HUES6 (cell line): ENCODE measurements around the gene EVI5L.

Source experiments
- H3K27ac ChIP-seq: 2 replicates; pipeline ENCODE4 v1.7.0; 2013; ENCODE audit warnings: low read depth, mild to moderate bottlenecking, low read length, inconsistent platforms
- H3K27me3 ChIP-seq: 2 replicates; pipeline ENCODE4 v1.6.1; 2013; ENCODE audit warnings: low read length; ENCODE audit not compliant: control insufficient read depth, insufficient read depth
- H3K36me3 ChIP-seq: 2 replicates; pipeline ENCODE4 v1.6.1; 2013; ENCODE audit warnings: low read length; ENCODE audit not compliant: control insufficient read depth, insufficient read depth
- H3K4me1 ChIP-seq: 2 replicates; pipeline ENCODE4 v1.6.1; 2013; ENCODE audit warnings: low read length; ENCODE audit not compliant: control insufficient read depth, insufficient read depth
- H3K4me3 ChIP-seq: 2 replicates; pipeline ENCODE4 v1.5.1; 2013; ENCODE audit warnings: low read depth, low read length
- H3K9ac ChIP-seq: one replicate; pipeline ENCODE4 v1.6.1; 2013; ENCODE audit warnings: mild to moderate bottlenecking, low read length
- H3K9me3 ChIP-seq: 2 replicates; pipeline ENCODE4 v1.6.1; 2013; ENCODE audit warnings: low read depth, low read length; ENCODE audit not compliant: control insufficient read depth, insufficient read depth

Gene EVI5L

GRCh38 chr19:7877249-7877836 lies 47.3 kb downstream of the EVI5L start:
- Histone ChIP-seq H3K4me3 (no peak overlapping the region), H3K27ac (no peak overlapping the region), H3K36me3 (no peaks in the 10 kb centered on the region), H3K4me1 (no peaks in the 10 kb centered on the region; the same call in 1 of the 2 replicates), H3K9ac (no peak overlapping the region), H3K27me3 (peaks cover 36% of the 10 kb centered on the region), H3K9me3 (no peaks in the 10 kb centered on the region; the same call in 1 of the 2 replicates)

GRCh38 chr19:7879111-7879807 lies 49.2 kb downstream of the EVI5L start:
- Histone ChIP-seq H3K36me3 (no peaks in the 10 kb centered on the region), H3K9me3 (no peaks in the 10 kb centered on the region; the same call in 1 of the 2 replicates), H3K27ac (no peak overlapping the region), H3K27me3 (peaks cover 19% of the 10 kb centered on the region; the same call in 1 of the 2 replicates), H3K4me3 (no peak overlapping the region), H3K4me1 (no peaks in the 10 kb centered on the region), H3K9ac (no peak overlapping the region)

DNA sequence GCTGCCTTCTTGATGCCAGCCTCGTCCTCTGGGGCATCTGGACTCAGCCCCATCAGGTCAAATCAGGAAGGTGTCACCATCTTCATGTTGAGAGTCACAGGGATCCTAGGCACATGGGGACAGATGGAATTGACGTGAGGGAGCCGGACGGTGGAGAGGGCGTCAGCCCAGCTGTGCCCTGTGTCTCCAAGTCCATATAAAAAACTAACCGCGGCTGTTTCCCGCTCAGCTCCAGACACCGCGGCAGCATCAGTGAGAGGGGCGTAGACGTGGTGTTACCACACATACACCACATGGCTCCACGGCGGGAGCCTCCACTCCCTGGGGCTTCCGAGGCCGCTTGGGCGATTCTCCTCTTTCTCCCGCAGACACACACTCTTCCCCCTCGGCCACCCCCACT lies 49.8 kb downstream of the EVI5L start:
- Histone ChIP-seq H3K27ac (no peak overlapping the region), H3K9me3 (no peaks in the 10 kb centered on the region; the same call in 1 of the 2 replicates), H3K4me1 (no peaks in the 10 kb centered on the region), H3K4me3 (no peak overlapping the region), H3K36me3 (no peaks in the 10 kb centered on the region), H3K9ac (no peak overlapping the region), H3K27me3 (peaks cover 14% of the 10 kb centered on the region; the same call in 1 of the 2 replicates)

- Histone ChIP-seq H3K9ac (no peak overlapping the region), H3K4me1 (no peaks in the 10 kb centered on the region), H3K27ac (no peak overlapping the region), H3K27me3 (peaks cover 2% of the 10 kb centered on the region; the same call in 1 of the 2 replicates), H3K4me3 (no peak overlapping the region), H3K36me3 (no peaks in the 10 kb centered on the region), H3K9me3 (no peaks in the 10 kb centered on the region; the same call in 1 of the 2 replicates)
These were observed 51.9 kb downstream of the EVI5L start for GRCh38 chr19:7881910-7882309.

DNA sequence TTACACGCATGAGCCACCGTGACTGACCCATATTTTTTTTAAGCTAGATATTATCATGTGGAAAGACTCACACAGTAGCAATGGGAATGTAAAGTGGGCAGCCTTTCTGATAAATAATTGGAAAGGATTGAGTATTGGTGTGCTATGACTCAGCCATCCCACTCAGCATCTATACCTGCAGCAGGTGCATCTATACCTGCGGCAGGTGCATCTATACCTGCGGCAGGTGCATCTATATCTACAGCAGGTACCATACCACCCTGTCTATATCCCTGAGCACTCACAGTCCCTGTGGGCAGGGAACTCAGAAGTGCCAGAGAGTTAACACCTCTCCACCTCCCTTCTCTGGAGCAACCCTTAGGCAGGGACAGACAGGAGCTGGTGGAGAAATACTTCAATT lies 53.1 kb downstream of the EVI5L start:
- Histone ChIP-seq H3K36me3 (no peaks in the 10 kb centered on the region), H3K27ac (no peak overlapping the region), H3K4me1 (no peaks in the 10 kb centered on the region)

DNA sequence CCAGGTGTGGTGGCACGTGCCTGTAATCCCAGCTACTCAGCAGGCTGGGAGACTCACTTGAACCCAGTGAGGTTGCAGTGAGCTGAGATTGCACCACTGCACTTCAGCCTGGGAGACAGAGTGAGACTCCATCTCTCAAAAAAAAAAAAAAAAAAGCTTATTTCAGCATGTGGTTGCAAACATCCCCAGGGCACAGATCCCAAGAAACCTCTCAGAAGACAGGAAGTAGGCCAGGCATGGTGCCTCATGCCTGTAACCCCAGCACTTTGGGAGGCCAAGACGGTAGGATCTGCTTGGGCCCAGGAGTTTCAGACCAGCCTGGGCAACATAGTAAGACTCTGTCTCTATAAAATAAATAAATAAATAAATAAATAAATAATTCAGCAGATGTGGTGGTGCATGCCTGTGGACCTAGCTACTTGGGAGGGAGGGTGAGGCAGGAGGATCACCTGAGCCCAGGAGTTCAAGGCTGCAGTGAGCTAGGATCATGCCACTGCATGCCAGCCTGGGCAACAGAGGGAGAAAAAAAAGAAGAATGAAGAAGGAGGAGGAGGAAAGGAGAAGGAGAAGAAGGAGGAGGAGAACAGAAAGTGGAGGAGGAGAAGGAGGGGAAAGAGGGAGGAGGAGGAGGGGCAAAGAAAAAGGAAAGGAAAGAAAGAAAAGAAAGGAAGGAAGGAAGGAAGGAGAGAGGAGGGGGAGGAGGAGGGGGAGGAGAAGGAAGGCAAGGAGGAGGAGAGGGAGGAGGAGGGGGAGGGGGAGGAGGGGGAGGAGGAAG lies 54.0 kb downstream of the EVI5L start:
- Histone ChIP-seq H3K9me3 (no peaks in the 10 kb centered on the region; the same call in 1 of the 2 replicates), H3K36me3 (no peaks in the 10 kb centered on the region), H3K9ac (no peak overlapping the region), H3K4me1 (no peaks in the 10 kb centered on the region; the same call in 1 of the 2 replicates), H3K4me3 (no peak overlapping the region), H3K27ac (no peak overlapping the region), H3K27me3 (no peaks in the 10 kb centered on the region)

More for the DNA sequence above, 53.1 kb downstream of the EVI5L start:
- Histone ChIP-seq H3K4me3 (no peak overlapping the region), H3K9ac (no peak overlapping the region), H3K27me3 (no peaks in the 10 kb centered on the region), H3K9me3 (no peaks in the 10 kb centered on the region; the same call in 1 of the 2 replicates)

DNA sequence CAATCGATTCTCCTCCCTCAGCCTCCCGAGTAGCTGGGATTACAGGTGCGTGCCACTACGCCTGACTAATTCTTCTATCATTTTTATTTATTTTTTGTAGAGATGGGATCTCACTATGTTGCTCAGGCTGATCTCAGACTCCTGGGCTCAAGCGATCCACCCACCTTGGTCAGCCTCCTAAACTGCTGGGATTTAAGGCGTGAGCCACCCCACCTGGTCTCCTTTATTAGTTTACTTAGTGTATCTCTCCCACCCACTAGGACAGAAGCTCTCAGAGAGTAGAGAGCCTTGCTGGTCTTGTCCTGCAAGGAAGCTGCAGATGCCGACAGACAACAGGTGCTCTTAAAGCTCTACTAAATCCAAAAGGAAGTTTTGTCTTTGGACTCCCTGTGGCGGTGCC lies 55.8 kb downstream of the EVI5L start:
- Histone ChIP-seq H3K36me3 (no peaks in the 10 kb centered on the region), H3K9ac (no peak overlapping the region), H3K27ac (no peak overlapping the region), H3K4me1 (no peaks in the 10 kb centered on the region; the same call in 1 of the 2 replicates), H3K4me3 (no peak overlapping the region), H3K9me3 (no peaks in the 10 kb centered on the region; the same call in 1 of the 2 replicates), H3K27me3 (no peaks in the 10 kb centered on the region)

- Histone ChIP-seq H3K27ac (no peak overlapping the region), H3K9me3 (no peaks in the 10 kb centered on the region), H3K36me3 (no peaks in the 10 kb centered on the region), H3K9ac (peak overlapping the region; percentile 12), H3K4me3 (peak overlapping the region; percentile 63), H3K27me3 (no peaks in the 10 kb centered on the region), H3K4me1 (no peaks in the 10 kb centered on the region; the same call in 1 of the 2 replicates)
These were observed 57.6 kb downstream of the EVI5L start for GRCh38 chr19:7887408-7888144.

- Histone ChIP-seq H3K36me3 (no peaks in the 10 kb centered on the region), H3K4me1 (no peaks in the 10 kb centered on the region; the same call in 1 of the 2 replicates), H3K4me3 (peak within 1 kb of the TSS; percentile 63), H3K27me3 (no peaks in the 10 kb centered on the region), H3K9me3 (no peaks in the 10 kb centered on the region), H3K27ac (no peak within 1 kb of the TSS), H3K9ac (peak within 1 kb of the TSS; percentile 12)
These were observed 58.3 kb downstream of the EVI5L start, which contains the start of gene LRRC8E for GRCh38 chr19:7888145-7888825. LRRC8E (plus strand) TSS chr19:7888510; CDS start chr19:7895604, 7,094 bp downstream.

DNA sequence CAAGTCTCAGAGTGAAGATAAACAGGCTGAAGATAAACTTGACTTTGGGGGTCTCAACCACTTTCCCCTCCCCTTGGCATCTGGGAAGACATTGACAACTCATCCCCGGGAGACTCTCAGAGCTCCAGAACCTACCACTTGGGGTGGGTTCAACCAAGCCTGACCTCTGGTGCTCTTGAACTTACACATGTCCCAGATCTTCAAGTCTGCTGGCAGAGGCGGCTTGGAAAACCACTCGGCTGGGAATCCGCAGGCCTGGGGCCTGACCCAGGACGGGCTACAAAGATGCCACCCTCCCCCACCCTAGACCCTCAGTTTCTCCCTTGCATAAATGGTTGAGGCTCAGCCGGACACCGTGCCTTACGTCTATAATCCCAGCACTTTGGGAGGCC lies 58.8 kb downstream of the EVI5L start:
- peak overlapping the region; percentile 12 for H3K9ac ChIP-seq

More for the DNA sequence above, 58.8 kb downstream of the EVI5L start:
- Histone ChIP-seq H3K4me1 (no peaks in the 10 kb centered on the region; the same call in 1 of the 2 replicates), H3K27me3 (no peaks in the 10 kb centered on the region), H3K9me3 (no peaks in the 10 kb centered on the region), H3K4me3 (peak overlapping the region; percentile 63), H3K27ac (no peak overlapping the region), H3K36me3 (no peaks in the 10 kb centered on the region)
